ENCODE results near the gene USP11.
A peak's percentile ranks its signal among the peaks of the same experiment; 100 is the strongest.
"Not testable (repeated sequence)": the region's sequence is repeated elsewhere in the genome, so short reads cannot be mapped to it uniquely, and the experiment has no call there.

USP11 gene

DNA sequence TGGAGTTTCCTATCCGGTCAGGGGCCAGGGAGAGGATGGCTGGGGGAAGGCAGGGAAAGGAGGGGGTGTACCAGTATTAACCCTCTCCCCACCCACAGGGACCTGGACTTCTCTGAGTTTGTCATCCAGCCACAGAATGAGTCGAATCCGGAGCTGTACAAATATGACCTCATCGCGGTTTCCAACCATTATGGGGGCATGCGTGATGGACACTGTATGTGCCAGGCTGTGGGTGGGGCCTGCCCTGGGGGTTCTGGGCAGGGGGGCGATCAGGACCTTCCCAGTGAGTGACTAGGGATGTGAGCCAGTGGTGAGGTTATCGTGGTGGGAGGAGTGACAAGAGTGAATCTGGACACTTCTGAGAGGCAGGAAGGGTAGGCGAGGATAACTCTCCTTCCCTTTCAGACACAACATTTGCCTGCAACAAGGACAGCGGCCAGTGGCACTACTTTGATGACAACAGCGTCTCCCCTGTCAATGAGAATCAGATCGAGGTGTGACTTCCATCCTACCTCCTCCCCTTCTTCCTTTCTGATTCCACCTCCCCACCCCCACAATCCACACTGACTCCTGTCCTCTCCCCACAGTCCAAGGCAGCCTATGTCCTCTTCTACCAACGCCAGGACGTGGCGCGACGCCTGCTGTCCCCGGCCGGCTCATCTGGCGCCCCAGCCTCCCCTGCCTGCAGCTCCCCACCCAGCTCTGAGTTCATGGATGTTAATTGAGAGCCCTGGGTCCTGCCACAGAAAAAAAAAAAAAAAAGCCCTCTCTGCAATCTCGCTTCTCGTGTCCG is 14.6 kb downstream of the USP11 start:
- DNase-seq (ENCODE audit: low spot score) = no peak

DNA sequence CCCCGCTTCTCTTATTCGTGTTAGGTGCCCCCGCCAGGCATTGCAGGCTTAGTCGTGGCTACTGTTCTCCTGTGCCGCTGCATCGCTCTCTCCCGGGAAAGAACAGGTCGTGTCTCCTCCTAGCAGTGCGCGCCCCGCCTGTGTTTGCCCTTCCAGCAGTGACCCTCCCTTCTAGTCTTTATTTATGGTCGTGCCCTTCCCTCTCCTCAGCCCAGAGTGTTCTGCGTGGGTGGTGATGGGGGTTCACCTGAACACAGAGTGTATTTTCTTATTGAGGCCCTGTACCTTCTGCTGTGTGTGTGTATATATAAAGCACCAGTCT is 15.2 kb downstream of the USP11 start:
- DNase-seq (ENCODE audit: low spot score) = no peak

DNA sequence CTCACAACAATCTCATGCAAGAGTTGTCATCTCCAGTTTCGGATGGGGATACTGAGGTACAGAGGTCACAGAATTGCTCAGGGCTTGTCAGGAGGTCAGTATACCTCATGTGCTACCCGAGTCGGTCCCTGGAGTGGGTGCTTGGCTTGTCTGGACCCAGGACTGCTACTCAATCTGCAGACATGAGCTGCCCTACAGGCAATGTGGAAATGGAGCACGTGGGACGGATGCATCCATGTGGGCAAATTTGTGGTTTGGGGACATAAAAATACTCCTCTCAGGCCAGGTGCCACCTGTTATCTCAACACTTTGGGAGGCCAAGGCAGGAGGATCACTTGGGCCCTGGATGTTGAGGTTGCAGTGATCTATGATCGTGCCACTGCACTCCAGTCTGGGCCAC is 15.8 kb downstream of the USP11 start:
- no peak for DNase-seq (ENCODE audit: low spot score)

DNA sequence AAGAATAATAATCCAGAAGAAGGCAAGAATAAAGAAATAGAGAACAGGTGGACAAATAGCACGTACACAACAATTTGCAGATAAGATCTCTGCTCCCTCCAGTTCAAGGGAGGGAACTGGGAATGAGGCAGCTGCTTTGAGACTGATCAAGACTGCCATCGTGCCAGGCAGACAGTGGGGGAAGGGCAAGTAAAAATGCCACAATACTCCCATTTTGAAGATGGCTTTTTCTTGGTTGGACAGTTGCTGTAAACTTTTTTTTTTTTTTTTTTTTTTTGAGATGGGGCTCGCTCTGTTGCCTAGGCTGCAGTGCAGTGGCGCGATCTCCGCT is 17.2 kb downstream of the USP11 start:
- DNase-seq (ENCODE audit: low spot score) = no peak

DNA sequence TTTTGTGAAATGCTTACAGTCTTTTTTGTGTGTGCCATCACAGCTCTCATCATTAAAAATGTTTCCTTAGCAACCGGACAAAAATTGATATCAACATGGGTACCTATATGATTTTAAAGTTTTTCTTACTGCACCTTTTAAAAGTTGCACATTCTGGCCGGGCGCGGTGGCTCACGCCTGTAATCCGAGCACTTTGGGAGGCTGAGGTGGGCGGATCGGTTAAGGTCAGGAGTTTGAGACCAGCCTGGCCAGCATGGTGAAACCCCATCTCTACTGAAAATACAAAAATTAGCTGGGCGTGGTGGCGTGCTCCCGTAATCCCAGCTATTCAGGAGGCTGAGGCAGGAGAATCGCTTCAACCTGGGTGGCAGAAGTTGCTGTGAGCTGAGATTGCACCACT is 24.8 kb downstream of the USP11 start:
- not testable (repeated sequence) for DNase-seq (ENCODE audit: low spot score)

DNA sequence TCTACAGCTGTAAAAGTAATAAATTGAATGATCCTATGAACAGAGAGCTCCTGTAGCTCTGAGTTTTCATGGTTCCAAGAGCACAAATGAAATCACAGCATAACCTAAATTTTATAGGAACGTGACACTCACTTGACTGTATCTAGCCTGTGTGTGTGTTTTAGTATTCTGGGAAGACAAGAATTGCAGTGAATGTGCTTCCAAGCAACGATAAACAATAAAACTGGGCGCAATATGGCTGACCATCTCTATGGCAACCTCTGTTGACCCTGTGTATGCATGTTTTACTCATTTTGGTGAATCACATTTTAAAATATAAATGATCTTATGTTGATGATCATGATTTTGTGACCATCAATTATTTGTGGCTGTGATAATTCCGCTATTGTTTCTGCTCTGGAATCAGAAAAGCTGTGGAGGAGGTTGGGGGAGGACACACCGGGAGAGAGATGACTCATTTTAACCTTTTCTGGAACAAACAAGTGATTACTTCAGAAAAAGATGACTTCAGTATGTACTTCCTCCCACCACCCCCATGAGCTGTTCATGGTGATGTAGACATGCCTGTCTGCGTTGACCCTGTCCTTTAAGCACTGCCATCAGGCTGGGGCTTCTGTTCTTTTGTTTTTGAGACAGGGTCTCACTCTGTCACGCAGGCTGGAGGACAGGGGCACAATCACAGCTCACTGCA is 31.8 kb downstream of the USP11 start:
- peak; percentile 12 for DNase-seq (ENCODE audit: low spot score)

DNA sequence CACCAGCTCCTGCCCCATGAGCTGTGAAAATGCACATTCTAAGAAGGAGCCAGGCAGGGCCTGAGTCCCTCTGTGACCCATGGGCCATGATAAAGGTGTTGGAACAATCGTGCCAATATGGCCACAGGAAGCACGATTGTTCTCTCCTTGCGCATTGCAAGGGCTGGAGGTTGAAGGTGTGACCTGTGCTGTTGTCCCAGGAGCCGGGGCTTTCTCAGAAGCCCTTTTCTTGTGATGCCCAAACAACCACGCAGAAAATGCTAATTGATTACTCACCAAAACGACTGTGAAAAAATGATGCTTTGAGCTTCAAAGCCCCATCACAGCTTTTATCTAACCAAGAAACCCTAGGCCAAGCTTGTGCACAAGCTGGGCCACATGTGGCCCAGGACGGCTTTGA is 33.8 kb downstream of the USP11 start:
- no peak for DNase-seq (ENCODE audit: low spot score)

DNA sequence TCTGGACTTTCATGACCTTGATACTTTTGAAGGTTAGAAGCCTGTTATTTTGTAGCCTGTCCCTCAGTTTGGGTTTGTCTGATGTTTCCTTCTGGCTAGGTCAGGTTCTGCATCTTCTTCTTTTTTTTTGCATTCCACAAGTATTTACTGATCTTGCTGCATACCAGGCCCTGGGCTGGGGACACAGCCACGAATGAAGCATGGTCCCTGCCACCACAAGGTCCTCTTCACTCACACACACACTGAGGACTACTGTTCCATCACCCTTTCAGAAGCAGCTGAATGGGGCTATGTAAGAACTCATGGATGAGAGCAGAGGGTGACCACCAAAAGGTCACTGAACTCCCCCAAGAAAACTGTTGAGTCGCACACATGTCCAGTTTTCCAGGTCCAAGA is 39.2 kb downstream of the USP11 start:
- no peak for DNase-seq (ENCODE audit: low spot score)

DNA sequence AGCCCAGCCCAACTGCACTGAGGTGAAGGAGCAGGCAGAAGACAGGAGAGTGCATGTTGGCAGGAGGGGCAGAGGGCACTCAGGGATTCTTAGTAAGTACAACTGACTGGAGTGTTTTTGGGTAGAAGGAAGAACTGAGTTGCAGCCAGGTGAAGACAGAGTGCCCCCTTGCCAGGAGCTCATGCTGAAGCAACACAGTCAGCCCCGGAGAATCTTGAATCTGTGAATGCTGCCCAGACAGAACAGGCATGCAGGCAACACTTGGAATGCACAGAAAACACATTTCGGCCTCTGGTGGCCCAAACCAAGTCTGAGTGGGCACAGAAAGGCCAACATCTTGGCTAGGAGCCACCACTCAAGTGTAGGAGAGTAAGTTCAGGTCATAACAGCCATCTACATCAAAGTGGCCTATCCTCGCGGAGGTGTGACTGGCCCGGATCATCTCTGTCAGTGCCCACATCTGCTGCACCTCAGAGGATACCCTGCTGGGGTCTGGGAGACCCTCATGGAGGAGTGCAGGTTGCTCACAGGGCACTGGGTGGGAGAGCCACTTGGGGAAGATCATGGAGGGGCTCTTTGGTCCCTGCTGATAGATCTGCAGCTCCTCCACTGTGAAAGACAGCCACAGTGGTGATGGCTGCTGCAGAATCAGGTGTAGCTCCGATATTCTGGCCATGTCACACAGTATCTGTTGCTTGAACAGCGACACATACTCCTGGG is 40.4 kb downstream of the USP11 start:
- no peak for DNase-seq (ENCODE audit: low spot score)

DNA sequence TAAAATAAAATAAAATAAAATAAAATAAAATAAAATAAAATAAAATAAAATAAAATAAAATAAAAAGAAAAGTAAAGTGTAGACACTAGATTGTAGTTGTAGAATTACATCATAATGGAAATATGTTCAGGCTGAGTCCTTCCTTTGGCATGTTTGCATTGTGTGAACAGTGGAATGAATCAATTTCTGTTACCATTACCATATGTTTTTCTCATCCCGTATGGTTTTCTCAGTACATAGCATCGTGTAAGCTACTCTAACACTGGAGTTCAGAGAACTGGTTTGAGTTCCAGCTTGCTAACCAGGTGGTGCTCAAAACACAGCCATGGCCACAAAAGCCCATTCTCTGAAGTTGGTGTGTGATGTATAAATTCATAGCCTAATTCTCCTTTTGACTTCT is 45.9 kb downstream of the USP11 start:
- peak; percentile 48 for DNase-seq (ENCODE audit: low spot score)

DNA sequence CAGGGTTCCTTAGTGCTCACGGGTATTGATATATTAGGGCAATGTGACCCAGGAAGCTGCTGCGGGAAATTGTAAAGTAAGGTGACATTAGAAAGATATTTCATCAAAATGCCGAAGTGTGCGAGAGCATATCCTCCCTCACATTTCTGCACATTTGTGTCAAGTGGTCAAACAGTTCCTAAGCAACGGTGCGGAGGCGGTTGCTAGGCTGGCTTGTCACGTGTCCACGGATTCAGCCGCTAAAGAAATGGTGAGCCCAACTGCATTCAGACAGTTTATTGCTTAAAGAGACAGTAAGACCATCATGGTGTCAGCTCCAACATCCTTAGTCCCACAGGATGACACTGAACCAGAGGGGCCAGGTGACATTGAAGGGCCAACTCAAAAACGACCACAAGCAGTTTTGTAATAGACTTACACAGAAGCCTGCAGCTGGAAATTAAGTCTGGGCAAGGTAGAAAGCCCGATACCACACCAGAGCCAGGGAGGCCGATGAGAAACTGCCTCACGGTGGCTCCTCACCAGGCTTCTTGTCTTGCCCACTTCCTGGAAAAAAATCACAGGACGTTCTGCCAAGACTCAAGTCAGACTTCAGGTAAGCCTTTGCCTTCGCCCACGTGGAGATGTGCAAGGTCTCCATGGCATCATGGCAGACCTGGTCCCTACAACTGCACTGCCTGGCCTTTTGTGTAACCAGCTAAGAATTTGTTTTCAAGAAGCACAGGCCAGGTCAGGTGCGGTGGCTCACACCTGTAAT is 50.4 kb downstream of the USP11 start:
- DNase-seq (ENCODE audit: low spot score) = no peak

DNA sequence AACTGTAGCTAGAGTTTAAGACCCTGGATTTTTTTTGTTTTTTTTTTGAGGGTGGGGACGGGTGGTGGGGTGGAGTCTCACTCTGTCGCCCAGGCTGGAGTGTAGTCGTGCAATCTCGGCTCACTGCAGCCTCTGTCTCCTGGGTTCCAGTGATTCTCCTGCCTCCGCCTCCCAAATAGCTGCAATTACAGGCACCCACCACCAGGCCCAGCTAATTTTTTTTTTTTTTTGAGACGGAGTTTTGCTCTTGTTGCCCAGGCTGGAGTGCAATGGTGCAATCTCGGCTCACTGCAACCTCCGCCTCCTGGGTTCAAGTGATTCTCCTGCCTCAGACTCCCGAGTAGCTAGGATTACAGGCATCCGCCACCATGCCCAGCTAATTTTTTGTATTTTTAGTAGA is 51.8 kb downstream of the USP11 start:
- not testable (repeated sequence) for DNase-seq (ENCODE audit: low spot score)

DNA sequence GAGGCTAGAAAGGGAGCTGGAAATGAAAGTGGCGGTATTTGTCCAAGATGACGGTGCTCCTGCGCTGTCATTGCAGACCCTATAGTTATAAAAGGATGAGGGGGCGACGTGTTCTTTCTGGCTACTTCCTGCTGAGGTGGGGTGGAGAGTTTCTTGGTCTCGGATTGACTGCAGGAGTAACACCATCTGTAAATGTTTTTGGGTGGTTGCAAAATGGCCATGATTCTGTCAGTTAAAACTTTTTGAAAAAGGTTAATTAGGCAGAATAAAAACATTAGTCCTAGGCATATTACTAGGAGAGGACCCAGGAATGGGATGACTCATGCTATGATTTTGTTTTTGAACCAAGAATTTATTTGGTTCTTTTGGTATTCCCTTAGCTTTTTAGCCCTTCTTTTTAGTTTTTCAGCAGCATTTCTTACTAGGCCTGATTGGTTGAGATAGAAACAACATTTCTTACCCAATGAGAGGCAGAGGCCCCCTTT is 53.1 kb downstream of the USP11 start:
- DNase-seq (ENCODE audit: low spot score) = peak; percentile 13

DNA sequence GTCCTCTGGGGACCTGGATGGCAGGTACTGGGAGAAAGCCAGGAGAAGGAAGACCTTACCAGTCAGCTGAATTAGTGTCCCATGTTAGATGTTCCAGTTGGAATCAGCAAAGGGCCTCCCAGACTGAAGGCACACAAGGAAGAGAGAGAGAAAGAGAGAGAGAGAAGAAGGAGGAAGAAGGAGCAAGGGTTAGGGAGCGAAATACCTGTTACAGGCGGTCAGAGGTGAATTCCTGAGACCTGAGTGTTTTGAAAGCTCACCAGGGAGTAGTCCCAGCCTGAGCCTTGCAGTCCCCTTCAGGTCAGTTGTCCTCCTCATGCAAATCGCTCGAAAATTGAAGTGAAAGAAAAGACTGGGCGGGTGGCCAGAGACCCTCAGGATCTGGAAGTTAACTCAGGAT is 60.3 kb downstream of the USP11 start:
- DNase-seq (ENCODE audit: low spot score) = no peak

DNA sequence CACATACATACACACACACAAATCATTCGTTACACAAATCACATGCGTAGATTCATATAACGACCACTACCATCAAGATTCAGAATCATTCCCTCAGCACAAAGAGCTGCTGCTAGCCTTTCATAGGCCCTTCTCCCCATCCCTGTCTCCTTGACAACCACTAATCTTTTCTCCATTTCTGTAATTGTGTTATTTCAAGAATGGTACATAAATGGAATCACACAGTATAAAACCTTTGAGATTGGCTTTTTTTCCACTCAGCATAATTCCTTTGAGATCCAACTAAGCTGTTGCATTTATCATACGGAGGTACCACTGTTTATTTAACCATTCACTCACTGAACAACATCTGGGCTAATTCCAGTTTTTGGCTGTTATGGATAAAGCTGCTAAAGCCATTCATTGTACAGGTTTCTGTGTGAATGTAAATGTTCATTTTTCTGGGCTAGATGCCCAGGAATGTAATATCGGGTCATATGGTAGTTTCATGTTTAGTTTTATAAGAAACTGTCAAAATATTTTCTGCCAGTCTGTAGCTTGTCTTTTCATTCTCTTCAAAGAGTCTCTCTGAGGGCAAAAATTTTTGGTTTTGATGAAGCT is 64.1 kb downstream of the USP11 start:
- no peak for DNase-seq (ENCODE audit: low spot score)

DNA sequence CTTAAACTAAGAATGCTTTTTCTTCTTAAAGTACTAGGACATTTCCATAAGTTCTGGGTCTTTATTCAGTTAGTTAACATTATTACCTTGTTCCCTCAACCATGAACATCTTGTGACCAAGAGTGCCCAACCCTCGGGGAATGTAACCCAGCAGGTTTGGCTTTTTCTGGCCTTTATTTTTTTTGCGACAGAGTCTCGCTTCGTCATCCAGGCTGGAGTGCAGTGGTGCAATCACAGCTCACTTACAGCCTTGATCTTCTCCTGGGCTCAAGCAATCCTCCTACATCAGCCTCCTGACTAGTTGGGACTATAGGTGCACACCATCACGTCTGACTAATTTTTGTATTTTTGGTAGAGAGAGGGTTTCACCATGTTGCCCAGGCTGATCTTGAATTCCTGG is 65.1 kb downstream of the USP11 start:
- no peak for DNase-seq (ENCODE audit: low spot score)

All from GM03348 (cell line).